ENCODE data around the gene ANKRD6.

ANKRD6 gene

DNA sequence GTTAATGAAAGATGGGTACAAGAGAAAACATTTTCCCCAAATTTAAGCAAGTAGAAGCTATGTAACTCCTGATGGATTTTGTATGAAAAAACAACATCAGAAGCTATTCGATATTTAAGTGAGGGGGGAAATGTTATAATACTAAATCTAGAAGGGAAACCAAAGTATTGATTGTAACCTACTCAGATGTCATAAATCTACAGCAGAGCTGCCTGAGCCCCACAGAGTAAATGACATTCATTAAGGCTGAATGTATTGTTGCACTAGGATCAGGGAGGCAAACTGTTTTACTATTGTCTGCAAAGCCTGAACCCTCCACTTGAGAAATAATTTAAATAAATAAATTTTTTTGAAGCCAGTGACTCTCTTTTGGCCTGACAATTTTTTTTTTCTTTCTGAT is 19.3 kb downstream of the ANKRD6 start:
- Histone ChIP-seq H3K27me3 (ENCODE audit: control insufficient read depth, insufficient read depth, low read length) (no peaks in the 10 kb centered on the region), H3K9ac (ENCODE audit: low read depth, low read length) (no peak overlapping the region), H3K4me3 (ENCODE audit: low read depth, low read length) (no peak overlapping the region), H3K4me1 (ENCODE audit: control insufficient read depth, insufficient read depth, low read length) (no peaks in the 10 kb centered on the region), H3K36me3 (ENCODE audit: control insufficient read depth, insufficient read depth, low read length) (no peaks in the 10 kb centered on the region), H3K9me3 (ENCODE audit: control insufficient read depth, insufficient read depth, low read length) (no peaks in the 10 kb centered on the region)

- no peaks in the 10 kb centered on the region for H3K36me3 ChIP-seq (ENCODE audit: control insufficient read depth, insufficient read depth, low read length)
Observed at GRCh38 chr6:89454300-89454699, 21.3 kb downstream of the ANKRD6 start.

DNA sequence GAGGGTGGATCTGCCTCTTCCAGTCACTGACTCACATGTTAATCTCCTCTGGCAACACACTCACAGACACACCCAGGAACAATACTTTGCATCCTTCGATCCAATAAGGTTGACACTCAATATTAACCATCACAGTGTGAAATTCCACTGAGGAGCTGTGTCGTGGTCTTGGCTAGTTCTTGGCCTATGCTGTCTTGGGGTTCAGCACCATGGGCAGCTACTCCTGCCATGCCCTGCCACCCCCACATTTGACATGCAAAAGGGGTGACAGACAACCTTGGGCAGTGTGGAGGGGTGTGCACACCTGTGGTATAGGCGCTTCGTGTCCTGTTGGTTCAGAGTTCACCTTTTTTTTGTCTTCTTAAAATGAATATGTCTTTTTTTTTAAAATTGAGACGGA is 25.8 kb downstream of the ANKRD6 start:
- H3K9ac ChIP-seq (ENCODE audit: low read depth, low read length), result no peak overlapping the region
- H3K4me3 ChIP-seq (ENCODE audit: low read depth, low read length), result no peak overlapping the region
- no peaks in the 10 kb centered on the region for H3K9me3 ChIP-seq (ENCODE audit: control insufficient read depth, insufficient read depth, low read length)
- H3K36me3 ChIP-seq (ENCODE audit: control insufficient read depth, insufficient read depth, low read length), result no peaks in the 10 kb centered on the region
- no peaks in the 10 kb centered on the region for H3K4me1 ChIP-seq (ENCODE audit: control insufficient read depth, insufficient read depth, low read length)
- no peaks in the 10 kb centered on the region for H3K27me3 ChIP-seq (ENCODE audit: control insufficient read depth, insufficient read depth, low read length)

More at GRCh38 chr6:89454300-89454699, 21.3 kb downstream of the ANKRD6 start:
- Histone ChIP-seq H3K4me3 (ENCODE audit: low read depth, low read length) (no peak overlapping the region), H3K9me3 (ENCODE audit: control insufficient read depth, insufficient read depth, low read length) (no peaks in the 10 kb centered on the region), H3K4me1 (ENCODE audit: control insufficient read depth, insufficient read depth, low read length) (no peaks in the 10 kb centered on the region), H3K27me3 (ENCODE audit: control insufficient read depth, insufficient read depth, low read length) (no peaks in the 10 kb centered on the region), H3K9ac (ENCODE audit: low read depth, low read length) (no peak overlapping the region)

DNA sequence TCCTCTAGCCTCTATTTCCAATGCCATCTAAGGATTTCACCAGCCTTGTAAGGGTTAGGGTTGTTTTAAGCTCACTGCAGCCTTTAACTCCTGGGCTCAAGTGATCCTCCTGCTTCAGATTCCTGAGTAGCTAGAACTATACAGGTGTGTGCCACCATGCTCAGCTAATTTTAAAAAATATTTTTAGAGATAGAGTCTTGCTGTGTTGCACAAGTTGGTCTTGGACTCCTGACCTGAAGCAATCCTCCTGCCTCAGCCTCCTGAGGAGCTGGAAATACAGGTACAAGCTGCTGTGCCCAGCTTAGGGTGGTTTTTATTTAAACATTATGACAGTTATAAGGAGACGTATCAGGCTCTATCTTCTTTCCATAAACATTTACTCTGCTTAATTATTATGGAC is 26.5 kb downstream of the ANKRD6 start:
- Histone ChIP-seq H3K36me3 (ENCODE audit: control insufficient read depth, insufficient read depth, low read length) (no peaks in the 10 kb centered on the region), H3K9me3 (ENCODE audit: control insufficient read depth, insufficient read depth, low read length) (no peaks in the 10 kb centered on the region), H3K27me3 (ENCODE audit: control insufficient read depth, insufficient read depth, low read length) (no peaks in the 10 kb centered on the region)

GRCh38 chr6:89460713-89461112 is 27.8 kb downstream of the ANKRD6 start:
- no peak overlapping the region for H3K4me3 ChIP-seq (ENCODE audit: low read depth, low read length)
- no peaks in the 10 kb centered on the region for H3K4me1 ChIP-seq (ENCODE audit: control insufficient read depth, insufficient read depth, low read length)

More for the DNA sequence above, 26.5 kb downstream of the ANKRD6 start:
- no peaks in the 10 kb centered on the region for H3K4me1 ChIP-seq (ENCODE audit: control insufficient read depth, insufficient read depth, low read length)
- H3K9ac ChIP-seq (ENCODE audit: low read depth, low read length), result no peak overlapping the region
- no peak overlapping the region for H3K4me3 ChIP-seq (ENCODE audit: low read depth, low read length)

GRCh38 chr6:89462503-89462902 is 29.6 kb downstream of the ANKRD6 start:
- H3K27me3 ChIP-seq (ENCODE audit: control insufficient read depth, insufficient read depth, low read length), result no peaks in the 10 kb centered on the region
- H3K9me3 ChIP-seq (ENCODE audit: control insufficient read depth, insufficient read depth, low read length), result no peaks in the 10 kb centered on the region
- no peak overlapping the region for H3K9ac ChIP-seq (ENCODE audit: low read depth, low read length)
- no peak overlapping the region for H3K4me3 ChIP-seq (ENCODE audit: low read depth, low read length)
- no peaks in the 10 kb centered on the region for H3K4me1 ChIP-seq (ENCODE audit: control insufficient read depth, insufficient read depth, low read length)
- H3K36me3 ChIP-seq (ENCODE audit: control insufficient read depth, insufficient read depth, low read length), result no peaks in the 10 kb centered on the region

More at GRCh38 chr6:89460713-89461112, 27.8 kb downstream of the ANKRD6 start:
- Histone ChIP-seq H3K27me3 (ENCODE audit: control insufficient read depth, insufficient read depth, low read length) (no peaks in the 10 kb centered on the region), H3K36me3 (ENCODE audit: control insufficient read depth, insufficient read depth, low read length) (no peaks in the 10 kb centered on the region), H3K9me3 (ENCODE audit: control insufficient read depth, insufficient read depth, low read length) (no peaks in the 10 kb centered on the region), H3K9ac (ENCODE audit: low read depth, low read length) (no peak overlapping the region)

GRCh38 chr6:89464295-89464694 is 31.3 kb downstream of the ANKRD6 start:
- H3K9me3 ChIP-seq (ENCODE audit: control insufficient read depth, insufficient read depth, low read length), result no peaks in the 10 kb centered on the region
- H3K27me3 ChIP-seq (ENCODE audit: control insufficient read depth, insufficient read depth, low read length), result no peaks in the 10 kb centered on the region
- H3K36me3 ChIP-seq (ENCODE audit: control insufficient read depth, insufficient read depth, low read length), result no peaks in the 10 kb centered on the region

DNA sequence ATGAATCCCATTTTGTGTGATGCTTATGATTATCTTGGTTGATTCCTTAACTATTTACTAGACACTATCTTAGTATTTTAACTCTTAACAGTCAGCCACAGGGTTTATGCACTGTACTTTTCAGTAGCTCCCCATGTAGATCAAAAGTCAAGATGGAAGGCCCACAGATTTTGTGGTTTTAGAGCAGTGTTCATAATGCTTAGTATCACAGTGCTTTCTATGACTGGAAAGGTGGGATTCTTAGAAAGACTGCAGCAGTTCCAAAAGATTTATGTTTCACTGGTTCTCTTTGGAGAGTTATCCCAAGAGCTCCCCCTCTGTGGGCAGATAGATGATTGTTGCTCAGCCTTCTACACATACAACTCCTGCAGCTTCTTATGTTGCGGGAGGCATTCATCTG is 34.5 kb downstream of the ANKRD6 start:
- no peak overlapping the region for H3K4me3 ChIP-seq (ENCODE audit: low read depth, low read length)
- no peaks in the 10 kb centered on the region for H3K4me1 ChIP-seq (ENCODE audit: control insufficient read depth, insufficient read depth, low read length)
- no peak overlapping the region for H3K9ac ChIP-seq (ENCODE audit: low read depth, low read length)
- H3K9me3 ChIP-seq (ENCODE audit: control insufficient read depth, insufficient read depth, low read length), result no peaks in the 10 kb centered on the region
- no peaks in the 10 kb centered on the region for H3K36me3 ChIP-seq (ENCODE audit: control insufficient read depth, insufficient read depth, low read length)
- H3K27me3 ChIP-seq (ENCODE audit: control insufficient read depth, insufficient read depth, low read length), result no peaks in the 10 kb centered on the region

More at GRCh38 chr6:89464295-89464694, 31.3 kb downstream of the ANKRD6 start:
- H3K4me3 ChIP-seq (ENCODE audit: low read depth, low read length), result no peak overlapping the region
- H3K4me1 ChIP-seq (ENCODE audit: control insufficient read depth, insufficient read depth, low read length), result no peaks in the 10 kb centered on the region
- H3K9ac ChIP-seq (ENCODE audit: low read depth, low read length), result no peak overlapping the region

GRCh38 chr6:89468998-89469397 is 36.0 kb downstream of the ANKRD6 start:
- no peaks in the 10 kb centered on the region for H3K36me3 ChIP-seq (ENCODE audit: control insufficient read depth, insufficient read depth, low read length)
- H3K4me3 ChIP-seq (ENCODE audit: low read depth, low read length), result no peak overlapping the region
- H3K4me1 ChIP-seq (ENCODE audit: control insufficient read depth, insufficient read depth, low read length), result no peaks in the 10 kb centered on the region
- no peaks in the 10 kb centered on the region for H3K9me3 ChIP-seq (ENCODE audit: control insufficient read depth, insufficient read depth, low read length)
- H3K27me3 ChIP-seq (ENCODE audit: control insufficient read depth, insufficient read depth, low read length), result no peaks in the 10 kb centered on the region
- no peak overlapping the region for H3K9ac ChIP-seq (ENCODE audit: low read depth, low read length)

DNA sequence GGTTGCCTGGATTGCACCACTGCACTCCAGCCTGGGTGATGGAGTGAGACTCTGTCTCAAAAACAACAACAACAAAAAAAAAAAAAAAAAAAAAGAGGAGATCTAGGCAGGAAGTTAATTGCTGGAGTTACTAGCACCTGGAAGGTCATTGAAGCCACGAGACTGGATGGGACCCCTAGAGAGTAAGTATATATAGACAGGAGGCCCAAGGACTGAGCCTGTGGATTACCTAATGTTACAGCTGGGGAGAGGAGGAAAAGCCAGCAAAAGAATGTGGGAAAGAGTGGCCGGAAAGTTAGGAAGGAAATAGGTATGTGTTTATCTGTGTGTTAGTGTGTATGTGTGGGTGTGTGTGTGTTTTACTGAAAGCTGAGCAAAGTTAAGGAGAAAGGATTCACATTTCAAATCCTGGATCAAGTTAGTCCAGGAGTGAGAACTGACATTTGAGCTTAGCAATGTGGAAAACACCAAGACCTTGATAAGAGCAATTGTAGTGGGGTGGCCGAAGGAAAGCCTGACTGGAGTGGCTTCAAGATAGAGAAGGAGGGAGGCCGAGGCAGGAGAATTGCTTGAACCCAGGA is 38.4 kb downstream of the ANKRD6 start:
- no peak overlapping the region for H3K4me3 ChIP-seq (ENCODE audit: low read depth, low read length)
- no peaks in the 10 kb centered on the region for H3K4me1 ChIP-seq (ENCODE audit: control insufficient read depth, insufficient read depth, low read length)
- H3K9ac ChIP-seq (ENCODE audit: low read depth, low read length), result no peak overlapping the region
- no peaks in the 10 kb centered on the region for H3K27me3 ChIP-seq (ENCODE audit: control insufficient read depth, insufficient read depth, low read length)
- H3K36me3 ChIP-seq (ENCODE audit: control insufficient read depth, insufficient read depth, low read length), result no peaks in the 10 kb centered on the region
- no peaks in the 10 kb centered on the region for H3K9me3 ChIP-seq (ENCODE audit: control insufficient read depth, insufficient read depth, low read length)

DNA sequence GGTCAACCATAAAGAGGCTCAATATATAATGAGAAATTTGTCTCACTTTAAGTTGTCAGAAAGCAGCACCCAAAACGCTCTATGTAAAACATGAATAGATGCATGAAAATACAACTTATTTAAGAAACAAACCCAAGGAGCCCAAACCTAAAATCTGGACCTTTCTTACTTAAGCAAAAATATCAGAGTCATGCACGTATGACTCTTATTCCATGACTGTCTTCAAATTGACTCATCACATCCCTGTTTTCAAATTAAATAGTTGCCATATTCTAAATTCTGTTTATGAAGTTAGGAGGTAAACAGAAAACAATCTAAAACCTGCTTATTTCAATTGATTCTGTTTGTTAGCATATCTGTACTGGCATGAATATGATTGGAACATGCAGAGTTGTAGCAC is 42.1 kb downstream of the ANKRD6 start:
- Histone ChIP-seq H3K27me3 (ENCODE audit: control insufficient read depth, insufficient read depth, low read length) (no peaks in the 10 kb centered on the region), H3K9ac (ENCODE audit: low read depth, low read length) (no peak overlapping the region), H3K4me3 (ENCODE audit: low read depth, low read length) (no peak overlapping the region), H3K36me3 (ENCODE audit: control insufficient read depth, insufficient read depth, low read length) (no peaks in the 10 kb centered on the region), H3K4me1 (ENCODE audit: control insufficient read depth, insufficient read depth, low read length) (no peaks in the 10 kb centered on the region), H3K9me3 (ENCODE audit: control insufficient read depth, insufficient read depth, low read length) (no peaks in the 10 kb centered on the region)

DNA sequence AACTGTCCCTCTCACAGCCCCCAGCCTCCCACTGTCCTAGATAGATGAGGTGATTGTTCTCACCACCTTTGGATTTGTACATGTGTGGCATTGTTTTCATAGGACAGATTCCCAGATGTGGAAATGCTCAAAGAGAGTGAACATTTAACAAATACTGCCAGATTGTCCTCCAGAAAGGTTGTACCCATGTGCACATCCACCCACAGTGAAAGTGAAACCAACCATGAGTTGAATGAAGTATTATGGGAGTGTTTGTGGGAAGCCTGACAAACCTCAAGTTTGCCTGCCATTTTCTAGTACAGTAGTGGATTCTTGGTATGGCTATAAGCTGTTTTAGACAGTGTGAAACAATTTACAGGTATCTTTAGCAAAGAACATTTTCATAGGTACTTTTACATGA is 42.7 kb downstream of the ANKRD6 start:
- Histone ChIP-seq H3K27me3 (ENCODE audit: control insufficient read depth, insufficient read depth, low read length) (no peaks in the 10 kb centered on the region), H3K9ac (ENCODE audit: low read depth, low read length) (no peak overlapping the region), H3K36me3 (ENCODE audit: control insufficient read depth, insufficient read depth, low read length) (no peaks in the 10 kb centered on the region), H3K4me3 (ENCODE audit: low read depth, low read length) (no peak overlapping the region), H3K4me1 (ENCODE audit: control insufficient read depth, insufficient read depth, low read length) (no peaks in the 10 kb centered on the region), H3K9me3 (ENCODE audit: control insufficient read depth, insufficient read depth, low read length) (no peaks in the 10 kb centered on the region)
